Right lobe of liver (tissue), 6 donors: ENCODE data around the gene TMEM245. TPM values are rescaled to one million over a fixed set of nuclear protein-coding genes. Genes with fewer than 3 reads are reported as not detected.

Source experiments
- ATAC-seq, 4 donors: fragments of 200-7000 bp; cut with Tn5 transposase; one replicate each; pipeline ENCODE4 v1.9.1; 2020; ENCODE audit warnings: mild to moderate bottlenecking in 4 of 4, moderate library complexity in 4 of 4
- DNase-seq, 3 donors: peaks; one replicate each; pipeline ENCODE4 v3.0.0-alpha.2; 2020
- H3K27ac ChIP-seq, 3 donors: fragments of 200-600 bp; one replicate each; pipeline ENCODE4 v1.8.0; 2022
- H3K27me3 ChIP-seq, 2 donors: fragments of 200-600 bp; one replicate each; pipeline ENCODE4 v1.8.0; 2022
- H3K36me3 ChIP-seq, 4 donors: fragments of 200-600 bp; sonication (generic) in 1 of 4; one replicate each; pipeline versions ENCODE4 v1.5.1 to v1.8.0; 2017 to 2022; ENCODE audit warnings: control low read depth in 1 of 4
- H3K4me1 ChIP-seq, 4 donors: fragments of 200-600 bp; sonication (generic) in 1 of 4; one replicate each; pipeline versions ENCODE4 v1.5.1 to v1.8.0; 2017 to 2022; ENCODE audit warnings: control low read depth in 1 of 4
- H3K4me3 ChIP-seq, 3 donors: fragments of 200-600 bp; one replicate each; pipeline ENCODE4 v1.8.0; 2022
- H3K9me3 ChIP-seq, 4 donors: fragments of 200-600 bp; sonication (generic) in 1 of 4; one replicate each; pipeline versions ENCODE4 v1.5.1 to v1.8.0; 2017 to 2022; ENCODE audit warnings: control low read depth in 1 of 4
- CTCF ChIP-seq, 4 donors: fragments of 200-600 bp in 3 of 4; fragments of 450-650 bp in 1 of 4; IDR thresholded peaks; one replicate each; pipeline versions ENCODE4 v1.5.1 to v1.8.0; 2016 to 2022; ENCODE audit warnings: antibody characterized with exemption in 4 of 4, mild to moderate bottlenecking in 2 of 4
- POLR2A ChIP-seq: fragments of 450-650 bp; IDR thresholded peaks from one replicate; pipeline ENCODE4 v1.6.1; 2017; ENCODE audit warnings: antibody characterized with exemption, mild to moderate bottlenecking
- WGBS: methylation state at CpG from one replicate; pipeline ENCODE4 v1.1.6; 2018; ENCODE audit warnings: low coverage, low lambda C conversion rate; ENCODE audit not compliant: insufficient coverage; ENCODE audit errors: missing lambda C conversion rate; 5-methylcytosine and 5-hydroxymethylcytosine counted together
- intact Hi-C, 2 donors: fragments of 100-400 bp; cut with DNase I; formaldehyde crosslinking; loops; one replicate each; pipeline versions ENCODE4 v1.11.2 to v1.14.1; 2022
- total RNA-seq, 6 experiments: library from RNA; depleted of rRNA in 2 of 6; stranded (reverse); fragments of >200 nt in 2 of 6; fragmentation: NEBNext Ultra II Directional in 3 of 6; extraction: Animal tissue kit (Norgen Biotek cat#: 25700) in 3 of 6; gene quantifications; one replicate each; pipeline versions ENCODE4 v1.1.0 to v1.2.4, GENCODE V29; 2016 to 2023
- donor health status: DM: no; HTN: yes; CAD: no.
- donor health status: DM: no; HTN: no; CAD: no.
- donor health status: DM: no; HTN: no; CAD: no.
- donor health status: DM: no; HTN: yes; CAD: no.
- donor health status: DM: no; HTN: yes; CAD: no.

The TMEM245 gene
- total RNA-seq, 6 experiments from 2014 or later, result 24.7 to 39.5 (median 36.8) TPM

GRCh38 chr9:109098171-109098959, 21.4 kb downstream of the TMEM245 start:
- peak; percentile 64 to 80 (median 74) for ATAC-seq
- Histone ChIP-seq H3K27ac (peak overlapping the region; percentile 8 to 63 (median 20)), H3K27me3 (no peaks in the 10 kb centered on the region), H3K36me3 (peaks cover 0 to 2% (median 0%) of the 10 kb centered on the region in 4 donors), H3K9me3 (no peaks in the 10 kb centered on the region), H3K4me3 (no peak overlapping the region), H3K4me1 (peaks cover 0 to 48% (median 20%) of the 10 kb centered on the region in 4 donors)
- TF ChIP-seq CTCF (IDR thresholded peaks at IDR 0.05), result peak in 3 of 4 donors; percentile 20 to 29 (median 25)
- no peak for TF ChIP-seq POLR2A
- WGBS, result 36% methylated on average over 3 of the region's 4 CpGs
- DNase-seq, result no peak
- intact Hi-C loops, result no loop called here

- intact Hi-C loops, result no loop called here
- H3K27ac ChIP-seq, result peak overlapping the region in 1 of 3 donors; percentile 63
- no peaks in the 10 kb centered on the region for H3K9me3 ChIP-seq
- 93% methylated on average over 3 of the region's 4 CpGs for WGBS
- no peaks in the 10 kb centered on the region for H3K27me3 ChIP-seq
- TF ChIP-seq CTCF (IDR thresholded peaks at IDR 0.05), result no peak
- no peak for TF ChIP-seq POLR2A
- DNase-seq, result no peak
- H3K4me3 ChIP-seq, result no peak overlapping the region
- H3K36me3 ChIP-seq, result peaks cover 0 to 5% (median under 1%) of the 10 kb centered on the region in 4 donors
- H3K4me1 ChIP-seq, result peaks cover 0 to 43% (median 20%) of the 10 kb centered on the region in 4 donors
- ATAC-seq, result no peak
These were observed 22.6 kb downstream of the TMEM245 start for GRCh38 chr9:109097146-109097545.

- H3K27ac ChIP-seq, result no peak overlapping the region
These were observed 24.4 kb downstream of the TMEM245 start for GRCh38 chr9:109095321-109095720.

GRCh38 chr9:109094268-109094667, 25.5 kb downstream of the TMEM245 start:
- Histone ChIP-seq H3K4me1 (peaks cover 0 to 18% (median 11%) of the 10 kb centered on the region in 4 donors), H3K27ac (no peak overlapping the region), H3K27me3 (no peaks in the 10 kb centered on the region), H3K36me3 (peaks cover 0 to 31% (median under 1%) of the 10 kb centered on the region in 4 donors), H3K9me3 (no peaks in the 10 kb centered on the region), H3K4me3 (no peak overlapping the region)
- intact Hi-C loops, result no loop called here
- WGBS, result 90% methylated on average over 5 of the region's 6 CpGs
- DNase-seq, result no peak
- TF ChIP-seq POLR2A (no peak), CTCF (IDR thresholded peaks at IDR 0.05) (no peak)
- ATAC-seq, result no peak

More at GRCh38 chr9:109095321-109095720, 24.4 kb downstream of the TMEM245 start:
- 82% methylated on average over 2 of the region's 3 CpGs for WGBS
- intact Hi-C loops, result no loop called here
- TF ChIP-seq CTCF (IDR thresholded peaks at IDR 0.05) (no peak), POLR2A (no peak)
- DNase-seq, result no peak
- no peak for ATAC-seq
- no peaks in the 10 kb centered on the region for H3K27me3 ChIP-seq
- H3K9me3 ChIP-seq, result no peaks in the 10 kb centered on the region
- H3K36me3 ChIP-seq, result peaks cover 0 to 20% (median under 1%) of the 10 kb centered on the region in 4 donors
- H3K4me1 ChIP-seq, result peaks cover 0 to 28% (median 14%) of the 10 kb centered on the region in 4 donors
- H3K4me3 ChIP-seq, result no peak overlapping the region
